Stimulated activated CD4-positive, alpha-beta T cell treated with anti-CD3 and anti-CD28 coated beads, Interleukin-4, amount 100 ng/mL, for 1 hour (primary cell): ENCODE results near the gene HOXA7.

Source experiments
- DNase-seq: peaks from one replicate; pipeline ENCODE4 v3.0.0-alpha.2; 2020

The HOXA7 gene

GRCh38 chr7:27193335-27194001 lies 37.0 kb upstream of the HOXA7 start:
- DNase-seq, result no peak

GRCh38 chr7:27192546-27193334 lies 36.3 kb upstream of the HOXA7 start:
- no peak for DNase-seq

GRCh38 chr7:27191833-27192545 lies 35.5 kb upstream of the HOXA7 start:
- DNase-seq, result no peak

GRCh38 chr7:27191161-27191731 lies 34.8 kb upstream of the HOXA7 start:
- no peak for DNase-seq

- no peak for DNase-seq
Measured at GRCh38 chr7:27189997-27190748, 33.7 kb upstream of the HOXA7 start.

GRCh38 chr7:27189295-27189996 lies 33.0 kb upstream of the HOXA7 start:
- no peak for DNase-seq

GRCh38 chr7:27188386-27189294 lies 32.2 kb upstream of the HOXA7 start:
- no peak for DNase-seq

GRCh38 chr7:27187475-27188385 lies 31.3 kb upstream of the HOXA7 start:
- DNase-seq, result no peak

- no peak for DNase-seq
Measured at GRCh38 chr7:27186668-27187474, 30.4 kb upstream of the HOXA7 start.

- no peak for DNase-seq
Measured at GRCh38 chr7:27185854-27186667, 29.6 kb upstream of the HOXA7 start.

GRCh38 chr7:27185013-27185853 lies 28.8 kb upstream of the HOXA7 start, which contains the start of gene HOXA11:
HOXA11 (minus strand) TSS chr7:27185232; CDS start chr7:27185144, 88 bp downstream.
- DNase-seq, result no peak

- no peak for DNase-seq
Measured at GRCh38 chr7:27184337-27185012, 28.0 kb upstream of the HOXA7 start.

- no peak for DNase-seq
Measured at GRCh38 chr7:27183682-27184336, 27.3 kb upstream of the HOXA7 start.

- no peak for DNase-seq
Measured at GRCh38 chr7:27182861-27183681, 26.6 kb upstream of the HOXA7 start.
